Left lung (tissue), 10 donors: ENCODE measurements around the gene CDC37. TPM values are rescaled to one million over a fixed set of nuclear protein-coding genes. Genes with fewer than 3 reads are reported as not detected.

ENCODE experiments used
- ATAC-seq: fragments of 200-7000 bp; cut with Tn5 transposase; one replicate; pipeline ENCODE4 v1.9.1; 2020; ENCODE audit warnings: moderate library complexity
- DNase-seq, 4 donors: peaks; one replicate each; pipeline ENCODE4 v3.0.0-alpha.2; 2013 to 2020
- H3K27ac ChIP-seq, 2 donors: fragments of 200-600 bp; sonication (generic) in 1 of 2; one replicate each; pipeline versions ENCODE4 v1.5.0 to v1.8.0; 2020 to 2021
- H3K27me3 ChIP-seq, 2 donors: fragments of 200-600 bp; sonication (generic) in 1 of 2; one replicate each; pipeline versions ENCODE4 v1.5.0 to v1.8.0; 2020 to 2021
- H3K36me3 ChIP-seq, 2 donors: fragments of 200-600 bp; sonication (generic) in 1 of 2; one replicate each; pipeline versions ENCODE4 v1.5.0 to v1.8.0; 2020 to 2021
- H3K4me1 ChIP-seq, 2 donors: fragments of 200-600 bp; one replicate each; pipeline ENCODE4 v1.8.0; 2021
- H3K4me3 ChIP-seq, 2 donors: fragments of 200-600 bp; sonication (generic) in 1 of 2; one replicate each; pipeline versions ENCODE4 v1.5.0 to v1.8.0; 2020 to 2021; ENCODE audit warnings: mild to moderate bottlenecking in 1 of 2
- H3K9me3 ChIP-seq, 2 donors: fragments of 200-600 bp; sonication (generic) in 1 of 2; one replicate each; pipeline versions ENCODE4 v1.5.0 to v1.8.0; 2020 to 2021
- CTCF ChIP-seq, 2 donors: fragments of 200-600 bp; sonication (generic) in 1 of 2; IDR thresholded peaks; one replicate each; pipeline versions ENCODE4 v1.5.0 to v1.8.0; 2021; ENCODE audit warnings: antibody characterized with exemption in 2 of 2
- intact Hi-C, 2 donors: fragments of 100-400 bp; cut with DNase I; formaldehyde crosslinking; loops; one replicate each; pipeline versions ENCODE4 v1.11.2 to v1.14.2; 2022
- polyA plus RNA-seq, 6 donors: library from polyadenylated mRNA; unstranded; fragments of 120-200 nt; gene quantifications; one replicate each; pipeline ENCODE4 v1.2.1, GENCODE V29; 2013; ENCODE audit not compliant: insufficient read length in 6 of 6
- total RNA-seq, 2 donors: library from RNA; stranded (reverse); fragmentation: NEBNext Ultra II Directional; extraction: Animal tissue kit (Norgen Biotek cat#: 25700); gene quantifications; one replicate each; pipeline ENCODE4 v1.2.1, GENCODE V29; 2021
- donor health status: DM: no; HTN: yes; CAD: no.
- donor health status: DM: no; HTN: no; CAD: no.

Gene CDC37
- total and polyA plus RNA-seq, 8 donors: 120 to 198 (median 169) TPM

- Histone ChIP-seq H3K4me3 (peak within 1 kb of the TSS in 1 of 2 donors; percentile 16), H3K9me3 (no peaks in the 10 kb centered on the region), H3K27ac (no peak within 1 kb of the TSS), H3K27me3 (peaks cover 57 to 100% of the 10 kb centered on the region in 2 donors), H3K4me1 (peaks cover 20 to 94% of the 10 kb centered on the region in 2 donors), H3K36me3 (no peaks in the 10 kb centered on the region)
- peak in 1 of 2 donors; percentile 16 for TF ChIP-seq CTCF (IDR thresholded peaks at IDR 0.05)
- intact Hi-C loops: no loop called here
- DNase-seq (peak in 1 of 4 donors; percentile 83), ATAC-seq (no peak)
These were observed 17.3 kb upstream of the CDC37 start, which contains the start of gene PDE4A for GRCh38 chr19:10420444-10421239. Gene PDE4A, plus strand, starts transcription at chr19:10420538. Its CDS starts 227 bp downstream, at chr19:10420765.

DNA sequence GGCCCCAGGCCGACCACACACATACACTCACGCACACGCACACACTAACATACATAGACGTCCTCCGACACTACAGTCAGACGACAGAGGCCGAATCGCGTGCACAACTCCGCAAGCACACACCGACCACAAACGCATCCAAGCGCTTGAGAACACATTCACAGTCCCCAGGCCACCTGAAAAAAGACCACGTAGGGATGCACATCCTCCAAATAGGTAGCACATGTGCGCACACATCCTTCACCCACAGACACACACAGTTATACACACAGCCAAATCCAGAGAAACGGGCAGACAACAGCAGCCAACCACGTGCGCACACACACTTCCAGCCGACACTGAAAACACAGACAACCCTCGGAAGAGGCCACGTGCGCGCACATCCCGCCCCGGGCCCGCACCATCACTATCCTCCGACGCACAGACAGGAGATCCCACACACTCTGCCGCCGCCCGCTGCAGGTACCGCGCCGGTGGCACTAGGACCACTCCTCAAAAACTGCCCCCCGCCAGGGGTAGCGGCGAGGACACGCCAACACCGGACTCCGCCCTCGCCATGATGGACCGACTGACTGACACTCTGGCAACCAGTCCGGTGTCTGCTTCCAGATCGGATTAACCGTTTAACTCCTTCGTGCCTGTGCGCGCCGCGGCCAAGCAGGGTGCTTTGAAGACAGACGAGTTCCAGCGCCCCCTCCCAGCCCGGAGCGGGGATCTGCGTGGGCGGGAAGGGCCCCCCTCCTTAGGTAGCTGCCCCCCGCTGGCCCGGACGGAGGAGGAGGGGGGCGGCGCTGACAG lies 16.5 kb upstream of the CDC37 start:
- peaks cover 20 to 88% of the 10 kb centered on the region in 2 donors for H3K4me1 ChIP-seq
- TF ChIP-seq CTCF (IDR thresholded peaks at IDR 0.05): no peak
- intact Hi-C loops: no loop called here

GRCh38 chr19:10419200-10419645 lies 15.9 kb upstream of the CDC37 start:
- no peaks in the 10 kb centered on the region for H3K9me3 ChIP-seq
- H3K27ac ChIP-seq: no peak overlapping the region
- H3K4me3 ChIP-seq: no peak overlapping the region
- no peaks in the 10 kb centered on the region for H3K36me3 ChIP-seq
- H3K27me3 ChIP-seq: peaks cover 57 to 89% of the 10 kb centered on the region in 2 donors
- intact Hi-C loops: no loop called here
- H3K4me1 ChIP-seq: peaks cover 14 to 81% of the 10 kb centered on the region in 2 donors
- no peak for ATAC-seq
- DNase-seq: no peak
- TF ChIP-seq CTCF (IDR thresholded peaks at IDR 0.05): no peak

More for the DNA sequence above, 16.5 kb upstream of the CDC37 start:
- peaks cover 57 to 95% of the 10 kb centered on the region in 2 donors for H3K27me3 ChIP-seq
- no peaks in the 10 kb centered on the region for H3K9me3 ChIP-seq
- no peak overlapping the region for H3K27ac ChIP-seq
- peak overlapping the region in 1 of 2 donors; percentile 7 for H3K4me3 ChIP-seq
- DNase-seq (no peak), ATAC-seq (no peak)
- H3K36me3 ChIP-seq: no peaks in the 10 kb centered on the region

DNA sequence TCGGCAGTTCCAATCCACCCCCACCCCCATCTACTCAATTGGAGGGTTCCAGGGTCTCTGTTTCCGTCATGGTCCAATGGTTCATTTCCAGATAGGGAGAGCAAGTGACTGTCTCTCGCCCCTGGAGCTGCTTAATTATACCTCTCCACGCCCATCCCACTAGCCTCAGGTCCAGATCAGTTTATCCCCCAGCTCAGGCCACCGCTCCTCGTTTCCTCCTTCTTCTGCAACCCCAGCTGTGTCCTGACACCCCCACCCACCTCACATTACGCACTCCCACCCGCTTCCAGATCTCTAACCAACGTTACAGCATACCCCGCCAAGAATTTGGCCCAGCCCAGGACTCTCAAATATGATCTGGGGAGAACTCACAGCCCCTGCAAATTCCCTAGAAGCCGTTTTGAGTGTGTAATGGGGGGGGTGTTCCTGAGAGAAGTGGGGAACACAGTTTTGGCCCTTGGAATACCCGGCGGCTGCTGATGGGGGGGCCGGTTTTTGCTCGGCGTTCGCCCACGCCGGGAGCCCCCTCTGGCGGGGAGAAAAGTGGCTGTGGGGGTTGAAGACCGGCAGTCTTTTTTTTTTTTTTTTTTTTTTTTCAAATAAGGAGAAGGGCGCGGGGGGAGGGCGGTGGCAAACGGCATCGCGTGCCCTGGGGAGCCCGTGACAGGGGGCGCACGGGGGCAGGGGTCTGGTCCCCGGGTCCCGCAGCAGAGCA lies 15.3 kb upstream of the CDC37 start:
- no peak for ATAC-seq
- Histone ChIP-seq H3K4me3 (no peak overlapping the region), H3K9me3 (no peaks in the 10 kb centered on the region), H3K36me3 (no peaks in the 10 kb centered on the region), H3K27ac (no peak overlapping the region), H3K27me3 (peaks cover 57 to 83% of the 10 kb centered on the region in 2 donors), H3K4me1 (peaks cover 11 to 76% of the 10 kb centered on the region in 2 donors)
- TF ChIP-seq CTCF (IDR thresholded peaks at IDR 0.05): no peak
- DNase-seq: no peak
- intact Hi-C loops: no loop called here
